GM11168 (cell line): ENCODE measurements around the gene CCDC149.

Experiments used
- in situ Hi-C: fragments of 300-500 bp; cut with MboI; formaldehyde crosslinking; loops from one replicate; pipeline ENCODE4 v1.12.0; 2022; ENCODE audit warnings: low sequenced_read_pairs; ENCODE audit not compliant: unreplicated experiment

Gene CCDC149

DNA sequence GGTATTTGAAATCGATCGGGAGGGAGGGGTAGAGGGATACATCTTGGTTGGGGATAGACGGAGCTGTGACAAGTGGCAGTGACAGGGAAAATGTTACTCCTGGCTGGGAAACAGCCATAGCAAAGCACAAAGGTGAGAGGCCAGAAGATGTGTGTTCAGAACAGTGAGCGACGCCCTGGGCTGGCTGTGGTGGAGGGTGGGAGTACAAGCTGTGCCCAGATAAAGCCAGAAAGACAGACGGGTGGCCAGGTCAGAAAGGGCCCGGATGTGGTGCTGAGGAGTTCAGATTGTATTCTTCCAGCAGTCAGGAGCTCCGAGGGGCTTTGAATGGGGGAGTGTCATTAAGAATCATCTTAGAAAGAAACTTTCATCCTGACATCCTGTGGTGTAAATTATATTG lies 27.9 kb downstream of the CCDC149 start:
- in situ Hi-C loops = no loop called here

DNA sequence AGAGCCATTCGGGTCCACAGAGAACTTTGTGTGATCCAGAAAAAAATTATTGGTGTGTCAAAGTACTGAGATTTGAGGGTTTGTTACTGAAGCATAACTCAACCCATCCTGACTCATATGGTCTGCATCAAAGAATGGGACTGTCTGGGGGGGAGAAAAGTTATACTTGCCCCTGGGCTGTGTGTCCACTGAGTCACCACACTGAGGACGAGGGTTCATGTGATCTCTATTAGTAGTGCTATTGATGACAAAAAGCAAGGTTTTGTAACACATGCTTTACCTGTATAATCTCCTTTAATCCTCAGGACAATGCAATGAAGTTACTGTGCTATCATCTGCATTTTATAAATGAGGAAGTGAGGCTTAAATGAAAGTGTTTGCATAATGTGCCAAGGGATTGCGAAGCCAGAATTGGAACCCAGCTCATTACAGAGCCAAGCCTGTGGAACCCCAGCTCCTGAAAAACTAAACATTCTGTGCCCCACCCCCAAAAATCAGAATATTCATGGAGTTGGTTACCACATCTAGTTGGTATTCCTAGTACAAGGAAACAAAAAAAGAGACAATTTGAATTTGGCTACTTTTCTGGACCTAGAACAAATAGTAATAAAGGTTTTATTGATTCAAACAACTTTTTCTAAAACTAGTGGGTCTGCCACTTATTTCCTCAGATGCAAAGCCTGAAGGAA lies 31.2 kb downstream of the CCDC149 start:
- in situ Hi-C loops = no loop called here

DNA sequence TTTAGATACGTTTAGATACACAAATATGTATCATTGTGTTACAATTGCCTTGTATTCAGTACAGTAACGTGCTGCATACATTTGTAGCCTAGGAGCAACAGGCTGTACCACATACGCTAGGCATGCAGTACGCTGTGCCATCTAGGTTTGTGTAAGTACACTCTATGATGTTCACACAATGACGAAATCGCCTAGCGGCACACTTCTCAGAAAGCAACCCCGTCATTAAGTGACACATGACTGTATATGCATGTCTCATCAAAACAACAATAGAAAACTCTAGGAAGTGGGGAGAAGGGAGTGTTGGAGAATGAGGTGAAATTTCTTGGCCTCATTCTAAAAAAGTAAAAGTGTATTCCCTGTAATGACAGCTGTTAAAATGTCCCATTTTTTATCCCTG lies 32.7 kb downstream of the CCDC149 start:
- in situ Hi-C loops = no loop called here

DNA sequence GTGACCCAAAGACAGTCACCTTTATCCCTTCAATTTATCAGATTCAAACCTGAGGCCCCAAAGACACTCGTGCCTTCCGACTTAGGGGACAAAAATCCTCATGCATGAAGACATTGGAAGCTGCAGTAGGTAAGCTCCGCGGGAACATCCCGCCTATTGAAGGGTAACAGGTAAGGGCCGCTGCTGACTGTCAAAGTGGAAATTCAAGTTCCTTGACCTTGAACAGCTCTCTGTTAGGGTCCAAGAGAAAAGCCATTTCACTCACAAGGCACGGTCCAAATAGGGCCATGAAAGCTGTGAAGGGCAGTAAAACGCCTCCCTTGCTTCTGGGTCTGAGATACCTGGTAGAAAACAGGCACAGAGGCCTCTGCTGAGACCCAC lies 34.2 kb downstream of the CCDC149 start:
- in situ Hi-C loops = no loop called here

DNA sequence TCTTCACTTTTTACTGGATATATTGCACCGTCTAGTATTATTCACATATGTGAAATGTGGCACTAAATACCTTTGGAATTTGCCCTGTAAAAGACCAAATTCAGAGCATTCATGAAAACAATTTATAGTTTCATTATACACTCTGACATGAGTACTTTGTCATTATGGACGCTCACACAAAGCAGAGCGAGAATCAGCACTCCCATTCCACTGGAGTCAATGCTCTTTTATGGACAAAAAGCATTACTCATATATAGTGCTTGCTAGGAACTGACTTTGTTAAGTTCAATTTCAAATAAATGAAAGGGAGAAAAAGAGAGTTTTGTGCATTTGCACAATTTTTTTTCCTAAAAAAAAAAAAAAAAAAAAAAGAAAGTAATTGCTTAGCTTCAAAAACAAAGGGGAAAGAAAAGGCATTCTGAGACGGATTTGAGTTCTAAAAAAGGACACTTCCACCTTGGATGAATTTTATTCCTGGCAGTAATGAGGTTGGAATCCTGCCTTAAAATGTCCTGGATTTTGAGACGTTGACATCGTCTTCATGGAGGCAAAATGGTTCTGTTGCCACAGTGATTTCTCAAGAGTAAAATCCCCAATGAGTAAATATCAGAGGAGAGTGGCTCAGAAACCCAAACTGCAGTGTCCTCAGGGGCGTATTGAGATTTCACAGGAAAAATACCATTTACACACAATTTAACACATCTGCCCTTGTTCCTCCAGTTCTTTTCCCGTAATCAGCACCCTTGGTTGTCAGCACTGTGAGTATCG lies 34.8 kb downstream of the CCDC149 start:
- in situ Hi-C loops = no loop called here

DNA sequence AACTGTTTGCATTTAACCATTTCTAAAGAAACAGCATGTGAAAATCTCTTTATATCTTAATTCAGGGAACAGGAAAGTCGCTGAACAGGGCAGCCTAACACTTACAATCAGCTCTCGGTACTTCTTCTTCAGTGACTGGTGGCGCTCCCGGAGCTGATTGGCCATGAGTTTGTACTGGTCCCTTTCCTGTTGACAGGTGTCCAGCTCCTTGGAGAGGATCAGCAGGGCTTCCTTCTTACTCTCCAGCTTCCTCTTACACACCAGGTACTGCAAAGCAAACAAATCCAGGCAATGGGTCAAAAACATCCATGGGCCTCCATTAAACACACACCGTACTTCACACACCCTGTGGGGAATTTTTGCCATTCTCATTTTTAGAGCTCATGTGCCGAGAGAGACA lies 36.4 kb downstream of the CCDC149 start:
- in situ Hi-C loops = no loop called here

DNA sequence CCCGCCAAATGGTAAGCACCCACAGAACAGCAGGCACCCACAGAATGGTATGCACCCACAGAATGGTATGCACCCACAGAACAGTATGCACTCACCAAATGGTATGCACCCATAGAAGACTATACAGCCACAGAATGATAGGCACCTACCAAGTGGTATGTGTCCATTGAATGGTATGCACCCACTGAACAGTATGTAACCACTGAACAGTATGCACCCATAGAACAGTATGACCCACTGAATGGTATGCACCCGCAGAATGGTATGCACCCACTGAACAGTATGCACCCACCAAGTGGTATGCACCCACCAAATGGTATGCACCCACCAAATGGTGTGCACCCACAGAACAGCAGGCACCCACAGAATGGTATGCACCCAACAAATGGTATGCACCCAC lies 40.1 kb downstream of the CCDC149 start:
- in situ Hi-C loops = no loop called here

DNA sequence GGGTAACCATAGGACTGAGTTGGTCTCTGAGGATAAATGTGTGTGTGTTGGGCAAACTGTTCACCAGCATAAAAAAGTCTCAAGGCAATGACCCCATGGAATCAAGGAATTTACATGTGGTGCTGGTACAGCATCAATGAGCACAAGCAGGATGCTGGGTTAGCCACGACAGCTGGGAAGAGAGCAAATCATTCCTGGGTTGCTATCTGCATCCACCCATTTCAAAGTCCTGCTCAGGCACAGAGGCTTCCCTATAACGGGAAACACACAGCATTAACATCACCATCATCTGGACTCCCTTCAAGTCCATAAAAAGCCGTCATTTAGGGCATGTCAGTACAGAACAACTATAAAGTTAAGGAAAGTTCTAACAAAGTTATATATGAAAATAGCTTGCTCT lies 41.6 kb downstream of the CCDC149 start:
- in situ Hi-C loops = no loop called here

DNA sequence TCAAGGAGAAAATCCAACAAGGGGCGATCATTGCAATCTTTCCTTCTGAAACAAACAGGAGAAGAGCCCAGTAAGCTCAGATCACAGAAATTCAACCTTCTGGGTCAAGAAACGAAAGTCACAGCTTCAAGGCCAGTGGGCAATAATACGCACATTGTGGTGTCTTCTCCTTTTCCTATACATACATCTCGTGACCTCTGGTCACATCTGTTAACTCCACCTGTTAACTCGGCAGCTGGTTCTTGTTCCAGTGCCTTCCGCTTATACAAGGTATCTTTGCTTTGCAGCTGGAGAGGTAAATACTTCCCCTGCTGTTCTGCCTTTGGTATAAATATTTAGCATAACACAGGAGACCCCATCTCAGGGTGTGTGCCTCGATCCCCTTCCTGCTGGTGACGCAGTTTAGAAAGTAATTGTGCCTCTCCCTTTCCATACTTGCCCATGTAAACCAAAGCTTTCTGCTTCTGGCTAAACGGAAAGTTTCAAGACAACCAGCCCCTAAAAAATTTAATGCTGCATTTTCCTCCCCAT lies 45.0 kb downstream of the CCDC149 start:
- in situ Hi-C loops = no loop called here

DNA sequence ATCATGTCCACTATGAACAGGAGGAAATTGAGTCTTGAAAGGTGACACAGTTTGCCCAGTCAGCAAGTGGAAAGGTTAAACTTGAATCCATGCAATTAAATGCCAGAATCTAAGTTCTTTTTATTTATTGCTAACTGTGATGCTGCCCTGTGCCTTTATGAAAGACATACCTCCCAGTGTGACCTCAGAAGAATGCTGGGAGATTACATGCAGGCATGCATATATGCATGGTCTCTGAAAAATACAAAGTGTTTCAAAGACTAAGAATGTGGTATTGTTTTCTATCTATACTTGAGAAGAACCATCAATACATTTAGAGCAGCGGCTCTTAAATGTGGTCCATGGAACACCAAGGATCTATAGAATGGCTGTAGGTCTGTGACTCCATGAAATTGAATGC lies 45.6 kb downstream of the CCDC149 start:
- in situ Hi-C loops = no loop called here

DNA sequence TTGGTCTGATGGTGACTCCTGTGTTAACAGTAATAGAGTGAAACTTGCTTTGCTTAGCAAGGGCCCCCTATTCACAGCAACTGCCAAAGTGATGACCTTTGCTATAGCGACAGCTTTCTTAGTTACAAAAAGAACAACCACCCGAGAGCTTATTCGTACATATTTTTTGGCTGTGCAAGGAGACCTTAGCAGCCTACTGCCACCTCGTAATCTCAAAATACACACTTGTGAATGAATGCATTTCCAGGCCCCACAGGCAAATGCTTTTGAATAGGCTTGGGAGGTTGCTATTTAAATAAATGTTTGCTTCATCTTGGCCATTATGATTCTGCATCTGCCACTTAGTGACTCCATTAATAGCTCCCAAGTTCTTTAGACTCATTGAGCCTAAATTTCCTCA lies 47.4 kb downstream of the CCDC149 start:
- in situ Hi-C loops = no loop called here

DNA sequence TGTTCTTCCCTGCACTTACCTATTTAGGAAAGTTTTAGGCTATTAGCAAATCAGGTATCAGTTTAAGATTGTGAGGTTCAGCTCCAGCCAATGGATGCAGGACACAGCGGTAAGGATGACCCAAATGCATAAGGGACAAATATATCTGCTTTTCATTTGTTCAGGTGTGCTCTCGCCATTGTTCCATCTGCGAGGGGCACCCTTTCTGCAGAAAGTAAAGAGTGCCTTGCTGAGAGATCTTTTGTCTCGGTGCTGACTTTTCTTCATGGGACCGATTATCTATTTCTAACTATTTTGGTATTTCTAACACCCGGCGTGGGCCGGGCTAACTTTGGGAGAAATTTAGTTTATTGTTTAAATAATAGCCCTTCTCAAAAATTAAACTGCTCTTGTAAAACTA lies 49.0 kb downstream of the CCDC149 start:
- in situ Hi-C loops = no loop called here

DNA sequence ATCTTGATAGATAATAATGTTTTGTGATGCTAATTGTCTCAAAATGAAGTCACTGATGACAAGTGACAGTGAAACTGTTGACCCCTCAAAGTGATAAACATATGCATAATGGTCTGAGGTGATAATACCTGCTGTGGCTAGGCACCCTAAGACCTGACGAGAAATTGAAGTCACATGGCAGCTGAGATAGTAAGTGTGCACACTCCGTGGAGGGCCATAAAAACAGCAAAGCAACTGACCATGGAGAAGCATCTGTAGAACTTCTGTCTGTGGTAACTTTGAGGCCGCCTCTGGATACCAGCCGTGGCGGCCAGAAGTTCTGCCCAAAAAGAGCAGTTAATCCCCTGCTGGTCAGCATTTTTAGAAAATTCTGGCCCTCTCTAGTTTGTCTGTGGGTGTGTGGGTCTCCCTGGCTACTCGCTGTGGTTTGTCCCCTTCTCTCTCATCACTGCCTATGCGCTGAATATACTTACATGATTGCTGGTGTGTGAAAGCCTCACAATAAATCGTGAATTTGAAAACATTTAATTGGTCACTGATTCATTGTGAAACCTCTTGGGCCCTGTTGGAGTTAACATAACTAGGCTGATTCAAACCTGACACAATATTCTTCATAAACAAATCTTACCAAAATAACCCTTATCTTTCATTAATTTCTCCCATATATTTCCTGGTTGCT lies 50.6 kb downstream of the CCDC149 start:
- in situ Hi-C loops = no loop called here

DNA sequence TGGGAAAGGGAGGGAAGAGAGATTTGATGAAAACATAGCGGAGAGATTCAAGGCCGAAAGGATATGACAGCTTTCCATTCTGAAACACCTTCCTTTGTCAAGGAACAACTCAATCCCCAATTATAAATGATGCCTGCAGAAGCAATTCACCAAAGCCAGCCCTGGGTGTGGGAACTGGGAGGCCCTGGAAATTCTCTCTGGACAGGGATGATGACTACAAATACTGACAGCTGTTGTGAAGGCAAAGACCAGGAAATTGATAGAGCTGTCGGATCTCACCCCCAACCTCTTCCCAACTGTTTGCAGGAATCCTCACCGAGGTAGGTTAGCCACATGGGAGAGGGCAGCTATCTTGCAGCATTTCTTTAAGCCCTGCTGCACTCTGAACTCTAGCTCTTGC lies 54.3 kb downstream of the CCDC149 start:
- in situ Hi-C loops = no loop called here

DNA sequence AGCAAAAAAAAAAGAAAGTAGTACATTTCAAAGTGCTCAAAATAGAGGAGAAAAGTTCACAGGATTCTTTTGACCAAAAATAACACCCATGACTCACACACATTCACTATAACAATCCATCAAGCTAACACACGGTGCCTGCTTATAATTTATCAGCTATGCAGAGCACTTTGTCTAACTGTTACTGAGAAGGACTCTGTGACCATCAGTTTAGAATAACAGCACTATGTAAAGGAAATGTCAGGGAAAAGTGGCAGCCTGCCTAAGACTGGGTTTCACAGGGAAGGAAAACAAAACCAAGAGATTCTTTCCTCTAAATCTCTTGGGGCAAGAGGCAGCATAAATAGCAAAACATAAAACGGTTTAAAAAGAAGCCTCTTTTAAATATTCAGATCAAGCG lies 54.8 kb downstream of the CCDC149 start:
- in situ Hi-C loops = no loop called here

DNA sequence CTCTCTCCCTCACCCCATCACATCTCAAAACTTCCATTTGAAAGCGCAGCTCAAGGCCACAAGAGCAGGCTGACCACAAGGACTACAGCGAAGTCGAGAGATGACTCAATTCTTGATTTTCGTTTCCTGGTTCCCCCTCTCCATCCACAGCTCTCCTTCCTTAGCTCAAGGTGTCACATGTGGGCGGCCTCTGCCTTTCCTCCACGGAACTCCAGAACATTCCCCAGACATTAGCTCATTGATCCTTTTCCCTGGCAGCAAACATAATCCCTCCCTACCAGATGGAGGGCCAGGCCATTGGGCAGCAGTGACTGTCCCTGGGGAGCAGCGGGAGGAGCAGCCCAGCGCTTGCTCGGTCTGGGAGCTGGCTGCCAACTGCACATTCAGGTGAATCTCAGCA lies 56.3 kb downstream of the CCDC149 start:
- in situ Hi-C loops = no loop called here

DNA sequence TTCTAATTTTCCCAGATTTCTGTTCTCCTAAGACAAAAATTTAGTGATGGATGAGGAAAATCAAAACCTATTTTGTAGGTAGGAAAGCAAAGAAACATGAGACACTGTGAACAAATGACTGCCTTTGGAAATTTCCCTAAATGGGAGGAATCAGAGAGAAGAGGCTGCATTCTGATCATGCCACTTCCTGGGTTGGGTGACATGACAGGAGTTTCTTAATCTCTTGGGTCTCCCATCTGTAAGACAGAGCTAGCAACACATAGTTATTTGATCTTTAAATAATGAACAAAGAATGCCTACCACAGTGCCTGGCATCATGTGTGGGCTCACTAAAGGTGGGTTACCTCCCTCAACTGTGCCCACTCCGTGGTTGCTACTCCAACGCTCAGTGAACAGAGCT lies 57.1 kb downstream of the CCDC149 start:
- in situ Hi-C loops = no loop called here

DNA sequence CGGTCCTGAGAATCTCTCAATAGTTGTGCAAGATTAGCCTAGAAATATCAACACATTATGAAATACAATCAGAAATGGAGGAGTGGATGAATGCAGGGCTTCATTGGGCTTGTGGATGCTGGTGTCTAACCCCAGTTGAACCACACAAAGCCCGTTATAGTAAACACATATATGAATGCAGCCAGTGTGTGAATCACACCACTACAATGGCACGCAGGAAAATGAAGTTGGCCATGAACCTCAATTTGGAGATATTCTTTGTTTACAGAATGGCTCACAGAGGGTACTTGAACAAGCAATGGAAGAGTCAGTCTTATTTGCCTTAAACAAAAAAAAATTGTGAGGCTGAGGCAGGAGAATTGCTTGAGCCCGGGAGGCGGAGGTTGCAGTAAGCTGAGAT lies 59.7 kb downstream of the CCDC149 start:
- in situ Hi-C loops = no loop called here

DNA sequence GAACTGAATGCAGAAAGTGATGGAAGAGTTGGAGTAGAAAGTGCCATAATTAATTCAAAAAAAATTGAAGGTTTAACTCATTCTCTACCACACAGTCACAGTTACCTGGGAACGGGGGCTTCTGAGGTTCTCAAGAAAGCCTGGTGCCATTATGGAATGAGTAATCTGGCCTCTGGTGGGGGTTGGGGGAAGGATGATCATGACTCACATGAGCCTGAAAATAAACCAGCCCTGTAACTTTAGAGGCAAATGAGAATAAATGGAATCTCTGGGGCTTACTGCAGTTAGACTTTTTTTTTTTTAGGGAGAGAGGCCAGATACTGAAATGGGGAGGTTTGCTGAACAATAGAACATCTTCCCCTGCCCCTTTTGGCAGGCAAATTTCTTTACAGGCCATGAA lies 62.2 kb downstream of the CCDC149 start:
- in situ Hi-C loops = no loop called here

DNA sequence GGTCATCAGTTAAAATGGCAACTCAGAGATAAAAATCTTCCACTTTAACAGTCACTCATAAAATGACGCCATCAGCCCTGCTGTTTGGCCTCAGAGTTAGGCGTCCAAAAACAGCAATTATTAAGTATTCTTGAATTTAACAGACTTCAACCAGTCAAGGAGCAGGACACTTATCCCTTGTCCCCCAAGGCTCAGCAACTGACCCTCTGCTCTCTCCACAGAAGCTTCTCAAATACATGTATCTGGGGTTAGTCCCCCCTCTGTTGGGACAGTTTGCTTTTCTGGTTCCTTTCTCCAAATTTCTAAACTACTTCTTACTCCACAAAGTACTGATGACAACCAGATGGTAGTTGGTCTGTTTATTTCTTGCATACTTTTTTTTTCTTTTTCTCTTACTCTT lies 63.1 kb downstream of the CCDC149 start:
- in situ Hi-C loops = no loop called here

DNA sequence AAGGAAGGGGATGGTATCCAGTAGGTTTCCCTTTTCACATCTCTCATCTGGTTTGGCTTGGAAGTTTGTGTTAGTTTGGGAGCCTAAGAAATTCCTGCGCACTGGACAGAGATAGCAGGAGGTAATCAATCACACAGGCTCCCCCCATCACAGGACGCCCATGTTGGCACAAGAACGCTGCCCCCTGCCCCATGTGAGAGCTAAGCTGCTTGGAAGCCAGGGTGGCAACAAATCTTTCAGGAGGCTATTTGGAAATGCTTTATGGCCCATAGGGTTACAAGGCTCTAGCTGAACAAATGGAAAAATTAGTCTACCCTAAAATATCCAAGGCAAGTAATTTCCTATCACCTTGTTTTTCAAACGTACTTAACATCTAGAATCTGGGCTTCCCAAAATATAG lies 63.5 kb downstream of the CCDC149 start:
- in situ Hi-C loops = no loop called here
